ENCODE measurements around the gene ELK4.

Gene ELK4

GRCh38 chr1:205631768-205632668, at the start of gene ELK4:
TSS of gene ELK4 (minus strand) at chr1:205632011. CDS start at chr1:205623882, 8,129 bp downstream.
- peak; percentile 99 for DNase-seq

- DNase-seq: no peak
Measured at GRCh38 chr1:205681364-205681763, 49.6 kb upstream of the ELK4 start.

- peak; percentile 38 for DNase-seq
Measured at GRCh38 chr1:205680073-205680851, 48.5 kb upstream of the ELK4 start, which contains the start of gene SLC45A3. TSS of gene SLC45A3 (minus strand) at chr1:205680509. CDS start at chr1:205664656, 15,853 bp downstream.

GRCh38 chr1:205678286-205679111, 46.7 kb upstream of the ELK4 start:
- no peak for DNase-seq

- DNase-seq: no peak
Measured at GRCh38 chr1:205677167-205677566, 45.4 kb upstream of the ELK4 start.

GRCh38 chr1:205676597-205676996, 44.8 kb upstream of the ELK4 start:
- no peak for DNase-seq

- no peak for DNase-seq
Measured at GRCh38 chr1:205676002-205676401, 44.2 kb upstream of the ELK4 start.

GRCh38 chr1:205675247-205675646, 43.4 kb upstream of the ELK4 start:
- DNase-seq: no peak

- DNase-seq: no peak
Measured at GRCh38 chr1:205672970-205673369, 41.2 kb upstream of the ELK4 start.

GRCh38 chr1:205672395-205672889, 40.6 kb upstream of the ELK4 start:
- DNase-seq: no peak

GRCh38 chr1:205670611-205671430, 39.0 kb upstream of the ELK4 start:
- DNase-seq: no peak

GRCh38 chr1:205670150-205670446, 38.3 kb upstream of the ELK4 start:
- DNase-seq: no peak

GRCh38 chr1:205669341-205670149, 37.7 kb upstream of the ELK4 start:
- peak; percentile 47 for DNase-seq

- peak; percentile 19 for DNase-seq
Measured at GRCh38 chr1:205668951-205669340, 37.1 kb upstream of the ELK4 start.

GRCh38 chr1:205667909-205668643, 36.3 kb upstream of the ELK4 start:
- no peak for DNase-seq

GRCh38 chr1:205666372-205667166, 34.8 kb upstream of the ELK4 start:
- no peak for DNase-seq

- no peak for DNase-seq
Measured at GRCh38 chr1:205665201-205666045, 33.6 kb upstream of the ELK4 start.

GRCh38 chr1:205664399-205665017, 32.7 kb upstream of the ELK4 start:
- DNase-seq: no peak
